ENCODE measurements around the gene CEP89.
"Not testable (repeated sequence)": the region's sequence is repeated elsewhere in the genome, so short reads cannot be mapped to it uniquely, and the experiment has no call there.

Gene CEP89

GRCh38 chr19:32869369-32869965 lies 102.3 kb downstream of the CEP89 start, which contains the start of gene SLC7A9:
SLC7A9 (minus strand) TSS chr19:32869767; CDS start chr19:32868534, 1,233 bp downstream.
- Histone ChIP-seq H3K9me3 (ENCODE audit: control insufficient read depth, insufficient read depth, low read length) (no peaks in the 10 kb centered on the region), H3K4me2 (ENCODE audit: low read length) (no peak within 1 kb of the TSS), H3K4me3 (ENCODE audit: low read length) (no peak within 1 kb of the TSS), H4K20me1 (ENCODE audit: control insufficient read depth, insufficient read depth, low read depth, low read length) (no peaks in the 10 kb centered on the region), H3K27ac (ENCODE audit: low read depth, low read length) (no peak within 1 kb of the TSS), H3F3A (ENCODE audit: control insufficient read depth, insufficient read depth) (no peaks in the 10 kb centered on the region), H3K36me3 (ENCODE audit: control insufficient read depth, low read length) (no peaks in the 10 kb centered on the region), H3K9me2 (replicated peaks; ENCODE audit: control insufficient read depth, low read length) (no peaks in the 10 kb centered on the region), H3K4me1 (ENCODE audit: control insufficient read depth, low read length) (no peaks in the 10 kb centered on the region), H3K79me2 (ENCODE audit: control insufficient read depth, low read length) (no peaks in the 10 kb centered on the region), H3K27me3 (ENCODE audit: control insufficient read depth, low read length) (no peaks in the 10 kb centered on the region)
- no peak for TF ChIP-seq EZH2phosphoT487 (IDR thresholded peaks at IDR 0.05; ENCODE audit: borderline replicate concordance, low read length)
- TF ChIP-seq CTCF (IDR thresholded peaks at IDR 0.05; ENCODE audit: low read depth, low read length, poor library complexity, severe bottlenecking), result no peak

DNA sequence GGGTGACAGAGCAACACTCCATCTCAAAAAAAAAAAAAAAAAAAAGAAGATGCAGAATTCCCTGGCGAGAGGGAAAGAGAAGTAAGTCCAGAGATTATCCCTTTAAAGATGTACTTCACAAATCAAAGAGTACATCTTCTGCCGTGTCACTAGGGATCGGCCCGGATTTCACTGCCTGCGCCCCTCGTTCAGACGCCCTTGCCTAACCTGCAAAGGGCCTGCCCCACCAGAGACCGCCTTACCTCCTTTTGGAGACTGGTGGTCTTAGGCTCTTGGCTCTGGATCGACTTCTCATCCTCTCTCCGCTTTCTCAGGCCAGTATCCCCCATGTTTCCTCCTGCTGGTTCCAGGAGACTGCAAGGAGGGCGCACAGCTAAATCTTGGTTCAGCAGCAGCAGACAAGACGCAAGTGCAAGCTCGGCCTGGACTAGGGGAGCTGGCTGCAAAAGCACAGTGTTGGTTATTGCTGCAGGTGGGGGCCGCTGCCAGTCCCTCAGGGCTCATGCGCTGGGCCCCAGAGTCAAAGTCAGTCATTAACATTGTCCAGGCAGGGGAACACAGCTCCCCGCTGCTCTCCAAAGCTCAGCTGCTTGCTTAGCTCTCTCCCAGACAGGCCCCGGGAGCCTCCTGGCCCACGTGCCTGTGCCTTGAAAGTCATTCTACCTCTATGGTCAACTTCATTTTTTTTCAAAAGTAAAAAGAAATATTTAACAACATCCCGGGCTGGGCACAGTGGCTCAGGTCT lies 103.4 kb downstream of the CEP89 start:
- no peaks in the 10 kb centered on the region for H3K9me3 ChIP-seq (ENCODE audit: control insufficient read depth, insufficient read depth, low read length)
- H3K36me3 ChIP-seq (ENCODE audit: control insufficient read depth, low read length), result no peaks in the 10 kb centered on the region
- H3K4me2 ChIP-seq (ENCODE audit: low read length), result no peak overlapping the region
- no peak overlapping the region for H3K27ac ChIP-seq (ENCODE audit: low read depth, low read length)
- no peaks in the 10 kb centered on the region for H4K20me1 ChIP-seq (ENCODE audit: control insufficient read depth, insufficient read depth, low read depth, low read length)
- H3K79me2 ChIP-seq (ENCODE audit: control insufficient read depth, low read length), result no peaks in the 10 kb centered on the region
- no peak overlapping the region for H3K4me3 ChIP-seq (ENCODE audit: low read length)
- no peaks in the 10 kb centered on the region for H3K4me1 ChIP-seq (ENCODE audit: control insufficient read depth, low read length)
- H3K9me2 ChIP-seq (replicated peaks; ENCODE audit: control insufficient read depth, low read length), result no peaks in the 10 kb centered on the region
- no peaks in the 10 kb centered on the region for H3F3A ChIP-seq (ENCODE audit: control insufficient read depth, insufficient read depth)
- no peaks in the 10 kb centered on the region for H3K27me3 ChIP-seq (ENCODE audit: control insufficient read depth, low read length)
- TF ChIP-seq CTCF (IDR thresholded peaks at IDR 0.05; ENCODE audit: low read depth, low read length, poor library complexity, severe bottlenecking) (no peak), EZH2phosphoT487 (IDR thresholded peaks at IDR 0.05; ENCODE audit: borderline replicate concordance, low read length) (no peak)

DNA sequence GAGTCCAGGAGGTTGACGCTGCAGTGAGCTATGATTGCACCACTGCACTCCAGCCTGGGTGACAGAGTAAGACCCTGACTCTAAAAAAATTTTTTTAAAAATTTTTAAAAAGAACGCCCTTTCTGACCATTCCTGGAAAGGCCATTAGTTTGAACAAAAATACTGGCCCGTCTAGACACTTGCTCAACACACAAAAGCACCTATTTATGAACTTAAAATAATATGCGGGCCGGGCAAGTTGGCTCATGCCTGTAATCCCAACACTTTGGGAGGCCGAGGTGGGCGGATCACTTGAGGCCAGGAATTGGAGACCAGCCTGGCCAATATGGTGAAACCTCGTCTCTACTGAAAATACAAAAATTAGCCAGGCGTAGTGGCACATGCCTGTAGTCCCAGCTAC lies 104.3 kb downstream of the CEP89 start:
- not testable (repeated sequence) for H3K27ac ChIP-seq (ENCODE audit: low read depth, low read length); H3K4me1 ChIP-seq (ENCODE audit: control insufficient read depth, low read length); H3K36me3 ChIP-seq (ENCODE audit: control insufficient read depth, low read length); H3F3A ChIP-seq (ENCODE audit: control insufficient read depth, insufficient read depth); H3K27me3 ChIP-seq (ENCODE audit: control insufficient read depth, low read length); H3K9me3 ChIP-seq (ENCODE audit: control insufficient read depth, insufficient read depth, low read length); H3K9me2 ChIP-seq (replicated peaks; ENCODE audit: control insufficient read depth, low read length); H3K4me3 ChIP-seq (ENCODE audit: low read length); H4K20me1 ChIP-seq (ENCODE audit: control insufficient read depth, insufficient read depth, low read depth, low read length); H3K4me2 ChIP-seq (ENCODE audit: low read length); H3K79me2 ChIP-seq (ENCODE audit: control insufficient read depth, low read length)

- no peaks in the 10 kb centered on the region for H3K27me3 ChIP-seq (ENCODE audit: control insufficient read depth, low read length)
- TF ChIP-seq EZH2phosphoT487 (IDR thresholded peaks at IDR 0.05; ENCODE audit: borderline replicate concordance, low read length), result no peak
- no peak for TF ChIP-seq CTCF (IDR thresholded peaks at IDR 0.05; ENCODE audit: low read depth, low read length, poor library complexity, severe bottlenecking)
These were observed 105.0 kb downstream of the CEP89 start for GRCh38 chr19:32866564-32867265.

More at GRCh38 chr19:32866564-32867265, 105.0 kb downstream of the CEP89 start:
- H3K4me2 ChIP-seq (ENCODE audit: low read length), result no peak overlapping the region
- no peaks in the 10 kb centered on the region for H3K36me3 ChIP-seq (ENCODE audit: control insufficient read depth, low read length)
- no peaks in the 10 kb centered on the region for H4K20me1 ChIP-seq (ENCODE audit: control insufficient read depth, insufficient read depth, low read depth, low read length)
- H3K4me3 ChIP-seq (ENCODE audit: low read length), result no peak overlapping the region
- H3K9me2 ChIP-seq (replicated peaks; ENCODE audit: control insufficient read depth, low read length), result no peaks in the 10 kb centered on the region
- H3F3A ChIP-seq (ENCODE audit: control insufficient read depth, insufficient read depth), result no peaks in the 10 kb centered on the region
- H3K27ac ChIP-seq (ENCODE audit: low read depth, low read length), result no peak overlapping the region
- no peaks in the 10 kb centered on the region for H3K9me3 ChIP-seq (ENCODE audit: control insufficient read depth, insufficient read depth, low read length)
- no peaks in the 10 kb centered on the region for H3K4me1 ChIP-seq (ENCODE audit: control insufficient read depth, low read length)
- no peaks in the 10 kb centered on the region for H3K79me2 ChIP-seq (ENCODE audit: control insufficient read depth, low read length)

Measured in DOHH2 (cell line).